ENCODE measurements around the gene FEM1A. TPM values are rescaled to one million over a fixed set of nuclear protein-coding genes. Genes with fewer than 3 reads are reported as not detected.

Gene FEM1A
- polyA plus RNA-seq, 1 of the 3 experiments (the other 2 are of a cell fraction), result 4.8 TPM

DNA sequence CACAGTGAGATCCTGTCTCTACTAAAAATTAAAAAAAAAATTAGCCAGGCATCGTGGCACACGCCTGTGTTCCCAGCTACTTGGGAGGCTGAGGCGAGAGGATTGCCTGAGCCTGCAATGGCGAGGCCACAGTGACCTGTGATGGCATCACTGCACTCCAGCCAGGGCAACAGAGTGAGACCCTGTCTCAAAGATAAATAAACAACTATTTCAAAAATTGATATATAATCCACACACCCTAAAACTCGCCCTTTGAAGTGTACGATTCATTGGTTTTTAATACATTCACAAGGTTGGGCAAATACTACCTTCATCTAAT lies 52.1 kb downstream of the FEM1A start:
- H3K36me3 ChIP-seq (replicated peaks in 1 of 2; ENCODE audit: control insufficient read depth in 1 of 2, insufficient read depth in 2 of 2, low read length in 1 of 2), result peaks cover 19 to 65% of the 10 kb centered on the region in 2 experiments
- WGBS (ENCODE audit: low lambda C conversion rate), result 95% methylated on average over 6 of the region's 6 CpGs
- CTCF ChIA-PET, result interaction anchor here (0.6 to 17.9 kb wide), 4 partner anchors 8 to 34 kb away, joined by 3 to 409 read pairs (median 10); no protein-coding TSS in a partner anchor

DNA sequence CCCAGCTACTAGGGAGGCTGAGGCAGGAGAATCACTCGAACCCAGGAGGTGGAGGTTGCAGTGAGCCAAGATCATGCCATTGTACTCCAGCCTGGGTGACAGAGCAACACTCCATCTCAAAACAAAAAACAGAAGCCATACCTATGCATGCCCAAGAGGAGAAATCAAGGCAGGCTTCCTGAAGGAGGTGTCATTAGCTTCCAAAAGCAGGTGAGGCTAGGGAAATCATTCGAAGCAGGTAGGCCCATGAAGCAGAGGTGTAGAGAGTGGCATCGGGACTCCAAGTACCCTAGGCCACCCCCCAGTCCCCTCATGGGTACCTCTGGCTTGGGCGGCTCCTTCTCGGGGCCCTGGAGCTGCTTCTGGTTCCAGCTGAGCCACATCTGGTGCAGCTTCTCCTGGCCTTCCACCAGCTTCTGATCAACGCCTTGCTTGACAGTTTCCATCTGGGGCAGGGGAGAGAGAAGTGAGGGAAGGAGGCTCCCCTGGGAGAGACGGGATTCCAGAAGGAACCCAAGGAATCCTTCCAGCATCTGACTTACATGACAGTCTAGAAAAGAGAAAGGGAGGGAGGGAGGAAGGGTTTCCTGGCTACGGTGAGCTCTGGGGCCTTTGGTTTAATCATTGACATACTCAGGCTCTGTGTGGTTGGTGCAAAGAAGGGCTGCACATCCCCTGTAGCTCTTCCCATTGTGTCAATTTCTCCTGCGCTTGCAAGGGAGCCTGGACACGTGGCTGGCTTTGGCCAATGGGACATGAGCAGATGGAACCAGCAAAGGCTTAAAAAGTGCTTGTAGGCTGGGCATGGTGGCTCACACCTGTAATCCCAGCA lies 53.0 kb downstream of the FEM1A start:
- Histone ChIP-seq H3F3A (replicated peaks; ENCODE audit: insufficient read depth) (peaks cover 5% of the 10 kb centered on the region), H3K27ac (ENCODE audit: low read depth in 2 of 2, low read length in 1 of 2) (no peak overlapping the region), H3K79me2 (ENCODE audit: insufficient read depth) (peaks cover 9% of the 10 kb centered on the region; the same call in 1 of the 2 replicates), H3K4me2 (no peak overlapping the region), H3K9me2 (no peaks in the 10 kb centered on the region), H3K4me1 (ENCODE audit: control insufficient read depth in 1 of 2, insufficient read depth in 2 of 2, low read depth in 1 of 2, low read length in 1 of 2) (no peaks in the 10 kb centered on the region), H3K9ac (no peak overlapping the region), H4K20me1 (ENCODE audit: insufficient read depth) (no peaks in the 10 kb centered on the region), H3K36me3 (replicated peaks in 1 of 2; ENCODE audit: control insufficient read depth in 1 of 2, insufficient read depth in 2 of 2, low read length in 1 of 2) (peaks cover 15 to 59% of the 10 kb centered on the region in 2 experiments), H3K27me3 (ENCODE audit: insufficient read depth) (no peaks in the 10 kb centered on the region), H2AFZ (ENCODE audit: low read depth) (no peak overlapping the region), H3K9me3 (no peaks in the 10 kb centered on the region), H3K4me3 (ENCODE audit: low read depth in 2 of 2, low read length in 1 of 2) (no peak overlapping the region)
- POLR2A ChIA-PET, result no interaction called here
- CTCF ChIA-PET, result interaction anchor here (1.2 to 17.9 kb wide), 2 partner anchors 15 to 35 kb away, joined by 3 to 409 read pairs; no protein-coding TSS in a partner anchor
- TF ChIP-seq SIN3A (IDR thresholded peaks at IDR 0.05; ENCODE audit: borderline replicate concordance, low read depth, low read length) (no peak), TCF12 (IDR thresholded peaks at IDR 0.05) (no peak), GABPA (IDR thresholded peaks at IDR 0.05; ENCODE audit: low read depth) (no peak), MXI1 (IDR thresholded peaks at IDR 0.05; ENCODE audit: low read depth, low read length) (no peak), FOXM1 (IDR thresholded peaks at IDR 0.05; ENCODE audit: low read depth) (no peak), RCOR1 (IDR thresholded peaks at IDR 0.05; ENCODE audit: low read length) (no peak)
- TF ChIP-seq, protein P1, sequence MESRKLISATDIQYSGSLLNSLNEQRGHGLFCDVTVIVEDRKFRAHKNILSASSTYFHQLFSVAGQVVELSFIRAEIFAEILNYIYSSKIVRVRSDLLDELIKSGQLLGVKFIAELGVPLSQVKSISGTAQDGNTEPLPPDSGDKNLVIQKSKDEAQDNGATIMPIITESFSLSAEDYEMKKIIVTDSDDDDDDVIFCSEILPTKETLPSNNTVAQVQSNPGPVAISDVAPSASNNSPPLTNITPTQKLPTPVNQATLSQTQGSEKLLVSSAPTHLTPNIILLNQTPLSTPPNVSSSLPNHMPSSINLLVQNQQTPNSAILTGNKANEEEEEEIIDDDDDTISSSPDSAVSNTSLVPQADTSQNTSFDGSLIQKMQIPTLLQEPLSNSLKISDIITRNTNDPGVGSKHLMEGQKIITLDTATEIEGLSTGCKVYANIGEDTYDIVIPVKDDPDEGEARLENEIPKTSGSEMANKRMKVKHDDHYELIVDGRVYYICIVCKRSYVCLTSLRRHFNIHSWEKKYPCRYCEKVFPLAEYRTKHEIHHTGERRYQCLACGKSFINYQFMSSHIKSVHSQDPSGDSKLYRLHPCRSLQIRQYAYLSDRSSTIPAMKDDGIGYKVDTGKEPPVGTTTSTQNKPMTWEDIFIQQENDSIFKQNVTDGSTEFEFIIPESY (IDR thresholded peaks at IDR 0.05; ENCODE audit: borderline replicate concordance, low read depth), result no peak
- TF ChIP-seq, protein P2, sequence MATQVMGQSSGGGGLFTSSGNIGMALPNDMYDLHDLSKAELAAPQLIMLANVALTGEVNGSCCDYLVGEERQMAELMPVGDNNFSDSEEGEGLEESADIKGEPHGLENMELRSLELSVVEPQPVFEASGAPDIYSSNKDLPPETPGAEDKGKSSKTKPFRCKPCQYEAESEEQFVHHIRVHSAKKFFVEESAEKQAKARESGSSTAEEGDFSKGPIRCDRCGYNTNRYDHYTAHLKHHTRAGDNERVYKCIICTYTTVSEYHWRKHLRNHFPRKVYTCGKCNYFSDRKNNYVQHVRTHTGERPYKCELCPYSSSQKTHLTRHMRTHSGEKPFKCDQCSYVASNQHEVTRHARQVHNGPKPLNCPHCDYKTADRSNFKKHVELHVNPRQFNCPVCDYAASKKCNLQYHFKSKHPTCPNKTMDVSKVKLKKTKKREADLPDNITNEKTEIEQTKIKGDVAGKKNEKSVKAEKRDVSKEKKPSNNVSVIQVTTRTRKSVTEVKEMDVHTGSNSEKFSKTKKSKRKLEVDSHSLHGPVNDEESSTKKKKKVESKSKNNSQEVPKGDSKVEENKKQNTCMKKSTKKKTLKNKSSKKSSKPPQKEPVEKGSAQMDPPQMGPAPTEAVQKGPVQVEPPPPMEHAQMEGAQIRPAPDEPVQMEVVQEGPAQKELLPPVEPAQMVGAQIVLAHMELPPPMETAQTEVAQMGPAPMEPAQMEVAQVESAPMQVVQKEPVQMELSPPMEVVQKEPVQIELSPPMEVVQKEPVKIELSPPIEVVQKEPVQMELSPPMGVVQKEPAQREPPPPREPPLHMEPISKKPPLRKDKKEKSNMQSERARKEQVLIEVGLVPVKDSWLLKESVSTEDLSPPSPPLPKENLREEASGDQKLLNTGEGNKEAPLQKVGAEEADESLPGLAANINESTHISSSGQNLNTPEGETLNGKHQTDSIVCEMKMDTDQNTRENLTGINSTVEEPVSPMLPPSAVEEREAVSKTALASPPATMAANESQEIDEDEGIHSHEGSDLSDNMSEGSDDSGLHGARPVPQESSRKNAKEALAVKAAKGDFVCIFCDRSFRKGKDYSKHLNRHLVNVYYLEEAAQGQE (IDR thresholded peaks at IDR 0.05; ENCODE audit: low read depth, low read length), result no peak
- 95% methylated on average over 10 of the region's 10 CpGs for WGBS (ENCODE audit: low lambda C conversion rate)
- no peak for DNase-seq

More for the DNA sequence above, 52.1 kb downstream of the FEM1A start:
- Histone ChIP-seq H3K27ac (ENCODE audit: low read depth in 2 of 2, low read length in 1 of 2) (no peak overlapping the region), H2AFZ (ENCODE audit: low read depth) (no peak overlapping the region), H3K27me3 (ENCODE audit: insufficient read depth) (no peaks in the 10 kb centered on the region), H3K4me2 (no peak overlapping the region), H3K9me2 (no peaks in the 10 kb centered on the region), H3F3A (replicated peaks; ENCODE audit: insufficient read depth) (peaks cover 7% of the 10 kb centered on the region), H3K9ac (no peak overlapping the region), H3K4me3 (ENCODE audit: low read depth in 2 of 2, low read length in 1 of 2) (no peak overlapping the region), H3K9me3 (no peaks in the 10 kb centered on the region), H4K20me1 (ENCODE audit: insufficient read depth) (no peaks in the 10 kb centered on the region), H3K4me1 (ENCODE audit: control insufficient read depth in 1 of 2, insufficient read depth in 2 of 2, low read depth in 1 of 2, low read length in 1 of 2) (no peaks in the 10 kb centered on the region), H3K79me2 (ENCODE audit: insufficient read depth) (peaks cover 5% of the 10 kb centered on the region; the same call in 1 of the 2 replicates)
- DNase-seq, result no peak
- POLR2A ChIA-PET, result no interaction called here
- no peak for TF ChIP-seq RAD21 (IDR thresholded peaks at IDR 0.05; ENCODE audit: low read length)
- TF ChIP-seq GABPA (IDR thresholded peaks at IDR 0.05; ENCODE audit: low read depth), result no peak
- no peak for TF ChIP-seq FOSL2 (IDR thresholded peaks at IDR 0.05; ENCODE audit: borderline replicate concordance, low read depth)
- no peak for TF ChIP-seq RFX5 (IDR thresholded peaks at IDR 0.05; ENCODE audit: low read length)
- TF ChIP-seq POLR2AphosphoS5 (IDR thresholded peaks at IDR 0.05; ENCODE audit: low read depth, low read length), result no peak
- TF ChIP-seq, protein P3, sequence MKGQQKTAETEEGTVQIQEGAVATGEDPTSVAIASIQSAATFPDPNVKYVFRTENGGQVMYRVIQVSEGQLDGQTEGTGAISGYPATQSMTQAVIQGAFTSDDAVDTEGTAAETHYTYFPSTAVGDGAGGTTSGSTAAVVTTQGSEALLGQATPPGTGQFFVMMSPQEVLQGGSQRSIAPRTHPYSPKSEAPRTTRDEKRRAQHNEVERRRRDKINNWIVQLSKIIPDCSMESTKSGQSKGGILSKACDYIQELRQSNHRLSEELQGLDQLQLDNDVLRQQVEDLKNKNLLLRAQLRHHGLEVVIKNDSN (IDR thresholded peaks at IDR 0.05; ENCODE audit: borderline replicate concordance, low read depth), result no peak
- TF ChIP-seq MEF2A (IDR thresholded peaks at IDR 0.05; ENCODE audit: borderline replicate concordance, low read depth), result no peak
- TF ChIP-seq, protein P4, sequence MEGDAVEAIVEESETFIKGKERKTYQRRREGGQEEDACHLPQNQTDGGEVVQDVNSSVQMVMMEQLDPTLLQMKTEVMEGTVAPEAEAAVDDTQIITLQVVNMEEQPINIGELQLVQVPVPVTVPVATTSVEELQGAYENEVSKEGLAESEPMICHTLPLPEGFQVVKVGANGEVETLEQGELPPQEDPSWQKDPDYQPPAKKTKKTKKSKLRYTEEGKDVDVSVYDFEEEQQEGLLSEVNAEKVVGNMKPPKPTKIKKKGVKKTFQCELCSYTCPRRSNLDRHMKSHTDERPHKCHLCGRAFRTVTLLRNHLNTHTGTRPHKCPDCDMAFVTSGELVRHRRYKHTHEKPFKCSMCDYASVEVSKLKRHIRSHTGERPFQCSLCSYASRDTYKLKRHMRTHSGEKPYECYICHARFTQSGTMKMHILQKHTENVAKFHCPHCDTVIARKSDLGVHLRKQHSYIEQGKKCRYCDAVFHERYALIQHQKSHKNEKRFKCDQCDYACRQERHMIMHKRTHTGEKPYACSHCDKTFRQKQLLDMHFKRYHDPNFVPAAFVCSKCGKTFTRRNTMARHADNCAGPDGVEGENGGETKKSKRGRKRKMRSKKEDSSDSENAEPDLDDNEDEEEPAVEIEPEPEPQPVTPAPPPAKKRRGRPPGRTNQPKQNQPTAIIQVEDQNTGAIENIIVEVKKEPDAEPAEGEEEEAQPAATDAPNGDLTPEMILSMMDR (IDR thresholded peaks at IDR 0.05), result no peak
- no peak for TF ChIP-seq JUND (IDR thresholded peaks at IDR 0.05)
- TF ChIP-seq, protein P5, sequence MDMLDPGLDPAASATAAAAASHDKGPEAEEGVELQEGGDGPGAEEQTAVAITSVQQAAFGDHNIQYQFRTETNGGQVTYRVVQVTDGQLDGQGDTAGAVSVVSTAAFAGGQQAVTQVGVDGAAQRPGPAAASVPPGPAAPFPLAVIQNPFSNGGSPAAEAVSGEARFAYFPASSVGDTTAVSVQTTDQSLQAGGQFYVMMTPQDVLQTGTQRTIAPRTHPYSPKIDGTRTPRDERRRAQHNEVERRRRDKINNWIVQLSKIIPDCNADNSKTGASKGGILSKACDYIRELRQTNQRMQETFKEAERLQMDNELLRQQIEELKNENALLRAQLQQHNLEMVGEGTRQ (IDR thresholded peaks at IDR 0.05; ENCODE audit: borderline replicate concordance, low read depth, low read length), result no peak

Measured in SK-N-SH (cell line).